HepG2 (cell line): ENCODE data around the gene HPCAL1. TPM values are rescaled to one million over a fixed set of nuclear protein-coding genes. Genes with fewer than 3 reads are reported as not detected.

Source experiments
- CBX2 ChIP-seq, 2 experiments: fragments of 200-600 bp in 1 of 2; sonication (generic); formaldehyde crosslinking in 1 of 2; IDR thresholded peaks; 2 replicates each; pipeline versions ENCODE4 v1.7.0 to v1.8.1; 2018 to 2022; ENCODE audit warnings: low read depth in 2 of 2, low read length in 1 of 2, mild to moderate bottlenecking in 1 of 2, missing genetic modification reagents in 1 of 2
- MAF1 ChIP-seq: sonication (generic); formaldehyde crosslinking; IDR thresholded peaks from 2 replicates; pipeline ENCODE4 v1.5.0; 2020; ENCODE audit warnings: missing genetic modification reagents, borderline replicate concordance
- NR2F6 ChIP-seq, 2 experiments: IDR thresholded peaks; 2 replicates each; pipeline ENCODE4 v1.6.1; 2016; ENCODE audit warnings: antibody characterized with exemption in 1 of 2, mild to moderate bottlenecking in 1 of 2
- RAD51 ChIP-seq: fragments of 450-650 bp; IDR thresholded peaks from 2 replicates; pipeline ENCODE4 v1.6.1; 2016; ENCODE audit warnings: borderline replicate concordance
- SMC3 ChIP-seq: IDR thresholded peaks from 2 replicates; pipeline ENCODE4 v1.6.1; 2011; ENCODE audit warnings: low read length, improper control_type of control experiment
- SSRP1 ChIP-seq: IDR thresholded peaks from 2 replicates; pipeline ENCODE4 v1.6.1; 2016; ENCODE audit warnings: control low read depth
- ZBTB25 ChIP-seq: IDR thresholded peaks from 2 replicates; pipeline ENCODE4 v1.6.1; 2018; ENCODE audit warnings: missing genetic modification reagents
- ZNF10 ChIP-seq: sonication (generic); formaldehyde crosslinking; IDR thresholded peaks from 2 replicates; pipeline ENCODE4 v1.4.0; 2020; ENCODE audit warnings: mild to moderate bottlenecking, low read depth, missing genetic modification reagents, borderline replicate concordance
- ZNF230 ChIP-seq: sonication (generic); formaldehyde crosslinking; IDR thresholded peaks from 2 replicates; pipeline ENCODE4 v1.4.0; 2020; ENCODE audit warnings: mild to moderate bottlenecking, missing genetic modification reagents
- ZNF280B ChIP-seq: sonication (generic); formaldehyde crosslinking; IDR thresholded peaks from 2 replicates; pipeline ENCODE4 v1.5.0; 2020; ENCODE audit warnings: missing genetic modification reagents, mild to moderate bottlenecking, borderline replicate concordance
- ZNF292 ChIP-seq: sonication (generic); formaldehyde crosslinking; IDR thresholded peaks from 2 replicates; pipeline ENCODE4 v1.8.1; 2022; ENCODE audit warnings: mild to moderate bottlenecking, low read depth, missing genetic modification reagents, borderline replicate concordance
- ZNF333 ChIP-seq: sonication (generic); formaldehyde crosslinking; IDR thresholded peaks from 2 replicates; pipeline ENCODE4 v1.4.0; 2020; ENCODE audit warnings: mild to moderate bottlenecking, missing genetic modification reagents, borderline replicate concordance
- ZNF430 ChIP-seq: sonication (generic); formaldehyde crosslinking; IDR thresholded peaks from 2 replicates; pipeline ENCODE4 v1.9.0; 2021; ENCODE audit warnings: mild to moderate bottlenecking, missing genetic modification reagents
- ZNF431 ChIP-seq: sonication (generic); formaldehyde crosslinking; IDR thresholded peaks from 2 replicates; pipeline ENCODE4 v1.9.0; 2022; ENCODE audit warnings: missing genetic modification reagents, low read depth, mild to moderate bottlenecking, borderline replicate concordance
- ZNF589 ChIP-seq: sonication (generic); formaldehyde crosslinking; conservative IDR thresholded peaks from 2 replicates; pipeline ENCODE4 v1.8.0; 2022; ENCODE audit warnings: mild to moderate bottlenecking, moderate library complexity, missing genetic modification reagents
- ZNF672 ChIP-seq: sonication (generic); formaldehyde crosslinking; IDR thresholded peaks from 2 replicates; pipeline ENCODE4 v1.8.1; 2022; ENCODE audit warnings: missing genetic modification reagents
- ZNF724P ChIP-seq: sonication (generic); formaldehyde crosslinking; IDR thresholded peaks from 2 replicates; pipeline ENCODE4 v1.8.0; 2022; ENCODE audit warnings: missing genetic modification reagents, borderline replicate concordance
- ZNF841 ChIP-seq: sonication (generic); formaldehyde crosslinking; IDR thresholded peaks from 2 replicates; pipeline ENCODE4 v1.8.1; 2023; ENCODE audit warnings: missing genetic modification reagents, borderline replicate concordance
- polyA plus RNA-seq, 8 experiments: library from polyadenylated mRNA; depleted of rRNA in 3 of 8; stranded (reverse) in 7 of 8; unstranded in 1 of 8; fragments of >200 nt; fragmentation: Illumina TruSeq in 4 of 8; extraction: Trizol in 4 of 8; gene quantifications; 2 replicates each; pipeline versions ENCODE4 v1.2.1 to v1.2.3, GENCODE V29; 2011 to 2016; ENCODE audit warnings: low read depth in 4 of 8, missing spikeins in 1 of 8, mixed read lengths in 1 of 8; ENCODE audit not compliant: insufficient read depth in 1 of 8
- total RNA-seq, 5 experiments: library from RNA; depleted of rRNA; stranded (reverse); fragments of >200 nt; fragmentation: Illumina TruSeq; extraction: Trizol; gene quantifications; 2 replicates each; pipeline ENCODE4 v1.2.3, GENCODE V29; 2016; ENCODE audit warnings: low read depth in 1 of 5
- TF ChIP-seq, protein P1 (sequence below): sonication (generic); formaldehyde crosslinking; conservative IDR thresholded peaks from 2 replicates; pipeline ENCODE4 v1.4.0; 2020; ENCODE audit warnings: missing genetic modification reagents
- TF ChIP-seq, protein P2 (sequence below): sonication (generic); formaldehyde crosslinking; IDR thresholded peaks from 2 replicates; pipeline ENCODE4 v1.4.0; 2020; ENCODE audit warnings: mild to moderate bottlenecking, missing genetic modification reagents, borderline replicate concordance
- TF ChIP-seq, protein P3 (sequence below): sonication (generic); formaldehyde crosslinking; IDR thresholded peaks from 2 replicates; pipeline ENCODE4 v1.9.0; 2021; ENCODE audit warnings: missing genetic modification reagents, borderline replicate concordance

The HPCAL1 gene
- total and polyA plus RNA-seq, 2 of the 13 experiments (the other 11 are each of a cell fraction or from before 2014, with no cell fraction given) = 29.5 to 29.9 TPM

DNA sequence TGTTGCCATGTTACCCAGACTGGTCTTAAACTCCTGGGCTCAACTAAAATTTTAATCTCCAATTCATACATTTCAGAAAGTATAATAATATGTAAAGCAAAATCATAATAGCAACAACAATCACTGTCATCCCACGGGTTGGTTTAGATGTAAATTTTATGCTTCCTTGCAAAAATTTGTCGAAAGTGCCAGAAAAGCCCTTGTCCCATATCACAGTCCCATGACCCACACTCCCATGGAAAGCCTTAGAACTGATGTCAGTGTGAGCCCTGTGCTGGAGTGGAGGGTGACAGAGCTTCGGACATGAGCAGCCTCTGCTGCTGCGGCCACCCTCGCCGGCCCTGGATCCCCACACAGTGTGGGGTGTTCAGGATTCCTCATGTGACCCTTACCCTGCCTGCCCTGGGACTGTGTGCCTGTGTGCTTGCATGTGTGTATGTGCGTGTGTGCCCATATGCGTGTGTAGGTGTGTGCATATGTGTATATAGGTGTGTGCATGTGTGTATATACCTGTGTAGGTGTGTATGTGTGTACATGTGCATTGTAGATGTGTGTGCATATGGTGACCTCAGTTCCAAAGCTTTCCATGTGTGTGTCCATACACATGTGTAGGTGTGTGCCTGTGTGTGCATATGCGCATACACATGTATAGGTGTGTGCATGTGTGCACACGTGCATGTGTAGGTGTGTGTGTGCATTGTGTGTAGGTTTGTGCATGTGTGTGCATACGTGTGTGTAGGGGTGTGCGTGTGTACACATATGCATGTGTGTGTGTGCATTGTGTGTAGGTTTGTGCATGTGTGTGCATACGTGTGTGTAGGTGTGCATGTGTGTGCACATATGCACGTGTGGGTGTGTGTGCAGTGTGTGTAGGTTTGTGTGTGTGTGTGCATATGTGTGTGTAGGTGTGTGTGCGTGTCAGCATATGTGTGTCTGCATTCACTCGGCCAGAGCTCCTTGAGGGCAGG is 65.1 kb downstream of the HPCAL1 start (continued):
- TF ChIP-seq ZNF841 (CRISPR knock-in tag) (peak; percentile 37; the same call in 1 of the 2 replicates), ZNF333 (CRISPR knock-in tag) (no peak), NR2F6 (IDR thresholded peaks at IDR 0.05) (no peak), NR2F6 (CRISPR knock-in tag; IDR thresholded peaks at IDR 0.05) (no peak), ZNF10 (CRISPR knock-in tag) (no peak), MAF1 (CRISPR knock-in tag) (no peak), ZNF431 (CRISPR knock-in tag) (no peak; the same call in 1 of the 2 replicates), ZNF280B (no peak), ZNF230 (CRISPR knock-in tag) (no peak), ZBTB25 (CRISPR knock-in tag) (no peak), ZNF672 (CRISPR knock-in tag) (peak; percentile 69; the same call in 1 of the 2 replicates), SSRP1 (CRISPR knock-in tag) (no peak), ZNF724P (CRISPR knock-in tag) (no peak), ZNF430 (CRISPR knock-in tag) (no peak), ZNF292 (no peak), RAD51 (no peak), SMC3 (no peak), ZNF589 (CRISPR knock-in tag) (peak; percentile 81; the same call in 1 of the 2 replicates), CBX2 (IDR thresholded peaks at IDR 0.05; ENCODE audit: low read depth, low read length) (no peak), CBX2 (CRISPR knock-in tag; IDR thresholded peaks at IDR 0.05; ENCODE audit: low read depth) (no peak)
- TF ChIP-seq, protein P1, sequence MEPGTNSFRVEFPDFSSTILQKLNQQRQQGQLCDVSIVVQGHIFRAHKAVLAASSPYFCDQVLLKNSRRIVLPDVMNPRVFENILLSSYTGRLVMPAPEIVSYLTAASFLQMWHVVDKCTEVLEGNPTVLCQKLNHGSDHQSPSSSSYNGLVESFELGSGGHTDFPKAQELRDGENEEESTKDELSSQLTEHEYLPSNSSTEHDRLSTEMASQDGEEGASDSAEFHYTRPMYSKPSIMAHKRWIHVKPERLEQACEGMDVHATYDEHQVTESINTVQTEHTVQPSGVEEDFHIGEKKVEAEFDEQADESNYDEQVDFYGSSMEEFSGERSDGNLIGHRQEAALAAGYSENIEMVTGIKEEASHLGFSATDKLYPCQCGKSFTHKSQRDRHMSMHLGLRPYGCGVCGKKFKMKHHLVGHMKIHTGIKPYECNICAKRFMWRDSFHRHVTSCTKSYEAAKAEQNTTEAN = peak; percentile 44; the same call in 1 of the 2 replicates
- TF ChIP-seq, protein P2, sequence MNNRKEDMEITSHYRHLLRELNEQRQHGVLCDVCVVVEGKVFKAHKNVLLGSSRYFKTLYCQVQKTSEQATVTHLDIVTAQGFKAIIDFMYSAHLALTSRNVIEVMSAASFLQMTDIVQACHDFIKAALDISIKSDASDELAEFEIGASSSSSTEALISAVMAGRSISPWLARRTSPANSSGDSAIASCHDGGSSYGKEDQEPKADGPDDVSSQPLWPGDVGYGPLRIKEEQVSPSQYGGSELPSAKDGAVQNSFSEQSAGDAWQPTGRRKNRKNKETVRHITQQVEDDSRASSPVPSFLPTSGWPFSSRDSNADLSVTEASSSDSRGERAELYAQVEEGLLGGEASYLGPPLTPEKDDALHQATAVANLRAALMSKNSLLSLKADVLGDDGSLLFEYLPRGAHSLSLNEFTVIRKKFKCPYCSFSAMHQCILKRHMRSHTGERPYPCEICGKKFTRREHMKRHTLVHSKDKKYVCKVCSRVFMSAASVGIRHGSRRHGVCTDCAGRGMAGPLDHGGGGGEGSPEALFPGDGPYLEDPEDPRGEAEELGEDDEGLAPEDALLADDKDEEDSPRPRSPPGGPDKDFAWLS (CRISPR knock-in tag) = no peak
- TF ChIP-seq, protein P3, sequence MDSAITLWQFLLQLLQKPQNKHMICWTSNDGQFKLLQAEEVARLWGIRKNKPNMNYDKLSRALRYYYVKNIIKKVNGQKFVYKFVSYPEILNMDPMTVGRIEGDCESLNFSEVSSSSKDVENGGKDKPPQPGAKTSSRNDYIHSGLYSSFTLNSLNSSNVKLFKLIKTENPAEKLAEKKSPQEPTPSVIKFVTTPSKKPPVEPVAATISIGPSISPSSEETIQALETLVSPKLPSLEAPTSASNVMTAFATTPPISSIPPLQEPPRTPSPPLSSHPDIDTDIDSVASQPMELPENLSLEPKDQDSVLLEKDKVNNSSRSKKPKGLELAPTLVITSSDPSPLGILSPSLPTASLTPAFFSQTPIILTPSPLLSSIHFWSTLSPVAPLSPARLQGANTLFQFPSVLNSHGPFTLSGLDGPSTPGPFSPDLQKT = no peak
